GM12878 (cell line): ENCODE results near the gene MED4. TPM values are rescaled to one million over a fixed set of nuclear protein-coding genes. Genes with fewer than 3 reads are reported as not detected.

Experiments
- ATAC-seq: fragments of 200-7000 bp; cut with Tn5 transposase; 3 replicates; pipeline ENCODE4 v1.9.1; 2020; ENCODE audit warnings: mild to moderate bottlenecking, moderate library complexity
- BruUV-seq: library from RNA; stranded (reverse); fragments of 400-500 nt; replicated peaks from 2 replicates; lab custom pipeline; 2021; lab: Mats Ljungman, UMichigan
- CTCF ChIA-PET: fragments of 300-600 bp; sonication (Branson Sonifier 250); formaldehyde crosslinking; extraction: SDS; loops from one replicate; lab custom pipeline; 2021; ENCODE audit warnings: inconsistent platforms; lab: Yijun Ruan, JAX
- POLR2A ChIA-PET: fragments of 350-600 bp; formaldehyde crosslinking; extraction: SDS; loops from one replicate; lab custom pipeline; 2021; ENCODE audit warnings: inconsistent platforms; lab: Charles Lee
- RAD21 ChIA-PET: fragments of 300-600 bp; sonication (Branson Sonifier 250); formaldehyde crosslinking; loops from one replicate; lab custom pipeline; 2023; ENCODE audit warnings: antibody characterized with exemption; ENCODE audit not compliant: unreplicated experiment; lab: Charles Lee
- SMC1A ChIA-PET: fragments of 300-600 bp; sonication (Branson Sonifier 250); formaldehyde crosslinking; loops from one replicate; lab custom pipeline; 2023; ENCODE audit not compliant: unreplicated experiment, uncharacterized antibody; lab: Charles Lee
- DNase-seq: peaks from one replicate; pipeline ENCODE4 v3.0.0-alpha.2; 2011; ENCODE audit warnings: low read depth, low spot score
- FAIRE-seq: peaks from 3 replicates; lab custom pipeline; 2011; peaks lifted over from hg19 to GRCh38; lab: Jason Lieb, UNC
- H2AFZ ChIP-seq: 2 replicates; pipeline ENCODE4 v1.6.0; 2011; ENCODE audit warnings: low read depth, low read length, control low read depth; ENCODE audit not compliant: control insufficient read depth
- H3K27ac ChIP-seq: 2 replicates; pipeline ENCODE4 v1.5.1; 2011; ENCODE audit warnings: control low read depth; ENCODE audit not compliant: control insufficient read depth, insufficient read depth
- H3K27me3 ChIP-seq, 2 experiments: replicated peaks in 1 of 2; 2 replicates each; pipeline versions ENCODE4 v1.6.0 to v1.6.1; 2011; ENCODE audit warnings: low read length in 1 of 2; ENCODE audit not compliant: control insufficient read depth in 2 of 2, insufficient read depth in 2 of 2
- H3K36me3 ChIP-seq, 2 experiments: 2 replicates each; pipeline ENCODE4 v1.5.1; 2011; ENCODE audit warnings: low read length in 1 of 2; ENCODE audit not compliant: control insufficient read depth in 2 of 2, insufficient read depth in 2 of 2
- H3K4me1 ChIP-seq: 2 replicates; pipeline ENCODE4 v1.6.1; 2011; ENCODE audit warnings: mild to moderate bottlenecking, low read length, moderate library complexity, mixed read lengths; ENCODE audit not compliant: control insufficient read depth, insufficient read depth
- H3K4me2 ChIP-seq: 2 replicates; pipeline ENCODE4 v1.6.0; 2011; ENCODE audit warnings: control low read depth; ENCODE audit not compliant: control insufficient read depth, insufficient read depth
- H3K4me3 ChIP-seq: fragments of 200-600 bp; sonication (generic); 2 replicates; pipeline ENCODE4 v1.5.1; 2016
- H3K79me2 ChIP-seq: 2 replicates; pipeline ENCODE4 v1.6.0; 2011; ENCODE audit warnings: low read length; ENCODE audit not compliant: control insufficient read depth, insufficient read depth
- H3K9ac ChIP-seq: 2 replicates; pipeline ENCODE4 v1.8.0; 2011; ENCODE audit warnings: low read length, control low read depth, mixed read lengths; ENCODE audit not compliant: control insufficient read depth, insufficient read depth
- H3K9me3 ChIP-seq: replicated peaks from 3 replicates; pipeline ENCODE4 v1.5.1; 2011; ENCODE audit warnings: mild to moderate bottlenecking, low read length; ENCODE audit not compliant: control insufficient read depth, insufficient read depth
- H4K20me1 ChIP-seq: 2 replicates; pipeline ENCODE4 v1.6.0; 2011; ENCODE audit not compliant: control insufficient read depth, insufficient read depth
- CBFB ChIP-seq: IDR thresholded peaks from 2 replicates; pipeline ENCODE4 v1.6.1; 2016; ENCODE audit warnings: antibody characterized with exemption, low read depth
- CBX3 ChIP-seq: fragments of 200-600 bp; sonication (generic); IDR thresholded peaks from 2 replicates; pipeline ENCODE4 v1.6.1; 2016; ENCODE audit warnings: low read depth, borderline replicate concordance
- CHD2 ChIP-seq: IDR thresholded peaks from 2 replicates; pipeline ENCODE4 v1.6.1; 2011; ENCODE audit warnings: low read depth, low read length, improper control_type of control experiment, borderline replicate concordance
- CREM ChIP-seq: IDR thresholded peaks from 2 replicates; pipeline ENCODE4 v1.6.1; 2014; ENCODE audit warnings: antibody characterized with exemption, low read depth
- CUX1 ChIP-seq: IDR thresholded peaks from 2 replicates; pipeline ENCODE4 v1.6.1; 2012; ENCODE audit warnings: improper control_type of control experiment, low read depth, low read length; ENCODE audit not compliant: insufficient replicate concordance
- EED ChIP-seq: sonication (generic); IDR thresholded peaks from 2 replicates; pipeline ENCODE4 v1.6.1; 2016; ENCODE audit warnings: antibody characterized with exemption, low read depth
- EZH2 ChIP-seq: IDR thresholded peaks from 2 replicates; pipeline ENCODE4 v1.6.1; 2012; ENCODE audit warnings: low read depth, mild to moderate bottlenecking, control low read depth, inconsistent platforms, low read length, borderline replicate concordance; ENCODE audit not compliant: control insufficient read depth
- HCFC1 ChIP-seq: fragments of 150-350 bp; IDR thresholded peaks from 2 replicates; pipeline ENCODE4 v1.6.1; 2014; ENCODE audit warnings: low read length
- HSF1 ChIP-seq: fragments of 150-350 bp; IDR thresholded peaks from 2 replicates; pipeline ENCODE4 v1.6.1; 2014; ENCODE audit warnings: mild to moderate bottlenecking, low read depth, low read length
- IKZF2 ChIP-seq, 2 experiments: fragments of 450-650 bp; IDR thresholded peaks; 2 replicates each; pipeline ENCODE4 v1.6.1; 2017; ENCODE audit warnings: mild to moderate bottlenecking in 2 of 2, moderate library complexity in 2 of 2
- KLF5 ChIP-seq: fragments of 450-650 bp; IDR thresholded peaks from 2 replicates; pipeline ENCODE4 v1.6.1; 2014; ENCODE audit warnings: mild to moderate bottlenecking; ENCODE audit not compliant: partially characterized antibody
- MEF2B ChIP-seq: fragments of 450-650 bp; IDR thresholded peaks from 2 replicates; pipeline ENCODE4 v1.6.1; 2018; ENCODE audit warnings: mild to moderate bottlenecking, moderate library complexity; ENCODE audit not compliant: partially characterized antibody, poor library complexity, severe bottlenecking
- MTA2 ChIP-seq: fragments of 450-650 bp; IDR thresholded peaks from 2 replicates; pipeline ENCODE4 v1.6.1; 2016; ENCODE audit warnings: low read depth, mild to moderate bottlenecking, moderate library complexity
- NFYB ChIP-seq: IDR thresholded peaks from 2 replicates; pipeline ENCODE4 v1.6.1; 2011; ENCODE audit warnings: low read depth, mild to moderate bottlenecking, low read length, improper control_type of control experiment, moderate library complexity; ENCODE audit not compliant: insufficient read depth
- NR2C2 ChIP-seq: IDR thresholded peaks from 2 replicates; pipeline ENCODE4 v1.6.1; 2011; ENCODE audit warnings: borderline replicate concordance, low read depth; ENCODE audit not compliant: control insufficient read depth, insufficient read length
- POU2F2 ChIP-seq: IDR thresholded peaks from 3 replicates; pipeline ENCODE4 v1.6.1; 2011; ENCODE audit warnings: low read depth, mild to moderate bottlenecking, low read length, borderline replicate concordance
- RAD51 ChIP-seq: fragments of 450-650 bp; IDR thresholded peaks from 2 replicates; pipeline ENCODE4 v1.6.1; 2016; ENCODE audit warnings: moderate library complexity, mild to moderate bottlenecking, inconsistent platforms
- SREBF2 ChIP-seq: IDR thresholded peaks from 2 replicates; pipeline ENCODE4 v1.6.1; 2012; ENCODE audit warnings: mild to moderate bottlenecking, low read length
- YBX1 ChIP-seq: fragments of 450-650 bp; IDR thresholded peaks from 2 replicates; pipeline ENCODE4 v1.6.1; 2016; ENCODE audit warnings: antibody characterized with exemption
- ZNF207 ChIP-seq: fragments of 450-650 bp; IDR thresholded peaks from 2 replicates; pipeline ENCODE4 v1.6.1; 2014; ENCODE audit warnings: antibody characterized with exemption, mild to moderate bottlenecking, borderline replicate concordance
- in situ Hi-C: fragments of 300-500 bp; cut with MboI; formaldehyde crosslinking; loops from 9 replicates; pipeline ENCODE4 v1.14.3; 2018; ENCODE audit warnings: mixed read lengths
- intact Hi-C: fragments of 100-400 bp; cut with micrococcal nuclease; formaldehyde crosslinking; loops from one replicate; pipeline ENCODE4 v1.14.2; 2022; ENCODE audit not compliant: unreplicated experiment
- polyA plus RNA-seq, 11 experiments: library from polyadenylated mRNA; depleted of rRNA in 4 of 11; unstranded in 6 of 11; stranded (reverse) in 5 of 11; fragments of >200 nt; fragmentation: Nextera tagmentation in 4 of 11; fragmentation: Illumina TruSeq in 1 of 11; extraction: Ambion mirVana in 4 of 11; extraction: Trizol in 1 of 11; gene quantifications; 1 replicate in 1 of 11; 2 replicates in 10 of 11; pipeline versions ENCODE4 v1.2.1 to v1.2.3, GENCODE V29; 2011 to 2016; ENCODE audit warnings: inconsistent platforms in 2 of 11, missing spikeins in 2 of 11, low read depth in 1 of 11
- total RNA-seq, 4 experiments: library from RNA; depleted of rRNA in 3 of 4; stranded (reverse); fragments of >200 nt in 3 of 4; fragmentation: Illumina TruSeq in 1 of 4; extraction: Trizol in 1 of 4; gene quantifications; 2 replicates each; pipeline versions ENCODE4 v1.2.1 to v1.2.3, GENCODE V29; 2013 to 2021

The MED4 gene
- total and polyA plus RNA-seq, 10 of the 15 experiments (the other 5 are each of a cell fraction or from before 2014, with no cell fraction given), result 31.5 to 117 (median 87.4) TPM

- TF ChIP-seq MEF2B (no peak), CREM (no peak), CBFB (no peak), RAD51 (no peak), IKZF2 (IDR thresholded peaks at IDR 0.05) (no peak), KLF5 (no peak), CBX3 (no peak), NFYB (no peak), MTA2 (no peak), ZNF207 (no peak)
- TF ChIP-seq, all 136 proteins: peak for 0
These were observed 54.0 kb downstream of the MED4 start (continued) for GRCh38 chr13:48040896-48041295.

- no peak for FAIRE-seq
- no peak for ATAC-seq
- no TSS peak for BruUV-seq
- no peak for DNase-seq
- CTCF ChIA-PET, result interaction anchor here (1.0 to 4.5 kb wide), 3 partner anchors 39 to 84 kb away, joined by 3 to 32 read pairs (median 20); partner anchors contain the start of genes MED4 and SUCLA2
- RAD21 ChIA-PET, result no interaction called here
- Histone ChIP-seq H4K20me1 (no peaks in the 10 kb centered on the region; the same call in 1 of the 2 replicates), H3K9ac (no peak overlapping the region), H3K27me3 (no peaks in the 10 kb centered on the region), H3K4me3 (no peak overlapping the region), H3K27ac (no peak overlapping the region), H3K4me2 (no peak overlapping the region), H3K4me1 (peaks cover 8% of the 10 kb centered on the region), H3K9me3 (no peaks in the 10 kb centered on the region; the same call in 2 of the 3 replicates), H3K36me3 (peaks cover 1 to 5% of the 10 kb centered on the region in 2 experiments; a peak in 2 of 4 replicates), H3K79me2 (peaks cover 15% of the 10 kb centered on the region), H2AFZ (no peak overlapping the region)
- POLR2A ChIA-PET, result interaction anchor here (0.6 kb wide), 1 partner anchor 1242 kb away, joined by 3 read pairs; no protein-coding TSS in a partner anchor
- intact Hi-C loops, result no loop called here
- in situ Hi-C loops, result no loop called here
- SMC1A ChIA-PET, result interaction anchor here (0.6 to 1.0 kb wide), 3 partner anchors 14 to 729 kb away, joined by 3 read pairs; no protein-coding TSS in a partner anchor
- TF ChIP-seq EED, result no peak
- TF ChIP-seq HCFC1, result no peak
- no peak for TF ChIP-seq CHD2
- TF ChIP-seq NR2C2, result no peak
- no peak for TF ChIP-seq YBX1
- no peak for TF ChIP-seq EZH2
- no peak for TF ChIP-seq HSF1
- TF ChIP-seq CUX1, result no peak
- no peak for TF ChIP-seq SREBF2
- TF ChIP-seq POU2F2, result no peak
These were observed 54.9 kb downstream of the MED4 start for GRCh38 chr13:48040049-48040448.
